Astrocyte (in vitro differentiated cells and primary cell): ENCODE results near the gene SBK3. TPM values are rescaled to one million over a fixed set of nuclear protein-coding genes. Genes with fewer than 3 reads are reported as not detected.
A peak's percentile ranks its signal among the peaks of the same experiment; 100 is the strongest.
"Not testable (repeated sequence)": the region's sequence is repeated elsewhere in the genome, so short reads cannot be mapped to it uniquely, and the experiment has no call there.

Experiments used
- DNase-seq: peaks from one replicate; pipeline ENCODE4 v3.0.0-alpha.2; 2010; ENCODE audit warnings: low read depth
- FAIRE-seq: peaks from 2 replicates; lab custom pipeline; 2011; peaks lifted over from hg19 to GRCh38; lab: Jason Lieb, UNC
- H2AFZ ChIP-seq: 2 replicates; pipeline ENCODE4 v1.6.0; 2012; ENCODE audit warnings: low read depth, low read length, inconsistent platforms
- H3K27ac ChIP-seq: 2 replicates; pipeline ENCODE4 v1.5.1; 2011; ENCODE audit warnings: low read depth, low read length, inconsistent platforms
- H3K27me3 ChIP-seq: 2 replicates; pipeline ENCODE4 v1.6.0; 2011; ENCODE audit warnings: low read length, inconsistent platforms; ENCODE audit not compliant: insufficient read depth
- H3K36me3 ChIP-seq: 2 replicates; pipeline ENCODE4 v1.5.1; 2011; ENCODE audit warnings: low read length, inconsistent platforms; ENCODE audit not compliant: insufficient read depth
- H3K4me1 ChIP-seq: 2 replicates; pipeline ENCODE4 v1.5.1; 2011; ENCODE audit warnings: low read length, inconsistent platforms; ENCODE audit not compliant: insufficient read depth
- H3K4me2 ChIP-seq: 2 replicates; pipeline ENCODE4 v1.6.0; 2012; ENCODE audit warnings: low read length, inconsistent platforms
- H3K4me3 ChIP-seq: 2 replicates; pipeline ENCODE4 v1.5.1; 2011; ENCODE audit warnings: low read depth, mild to moderate bottlenecking, low read length, inconsistent platforms; ENCODE audit not compliant: insufficient read depth
- H3K79me2 ChIP-seq: 2 replicates; pipeline ENCODE4 v1.6.0; 2012; ENCODE audit warnings: mild to moderate bottlenecking, low read length, inconsistent platforms; ENCODE audit not compliant: insufficient read depth
- H3K9ac ChIP-seq: 2 replicates; pipeline ENCODE4 v1.6.0; 2012; ENCODE audit warnings: mild to moderate bottlenecking, low read length, inconsistent platforms
- H3K9me3 ChIP-seq: 2 replicates; pipeline ENCODE4 v1.5.1; 2012; ENCODE audit warnings: low read depth, mild to moderate bottlenecking, low read length, inconsistent platforms; ENCODE audit not compliant: insufficient read depth
- H4K20me1 ChIP-seq: 2 replicates; pipeline ENCODE4 v1.6.0; 2012; ENCODE audit warnings: low read length, inconsistent platforms; ENCODE audit not compliant: insufficient read depth
- H3K27ac Mint-ChIP-seq: one replicate; pipeline ENCODE4 v1.8.0; 2021; ENCODE audit warnings: mild to moderate bottlenecking, mixed read lengths; ENCODE audit not compliant: unreplicated experiment
- H3K27me3 Mint-ChIP-seq: one replicate; pipeline ENCODE4 v1.8.0; 2021; ENCODE audit warnings: low read depth, mixed read lengths; ENCODE audit not compliant: unreplicated experiment
- H3K36me3 Mint-ChIP-seq: one replicate; pipeline ENCODE4 v1.8.0; 2021; ENCODE audit warnings: low read depth, mixed read lengths; ENCODE audit not compliant: unreplicated experiment
- H3K4me1 Mint-ChIP-seq: one replicate; pipeline ENCODE4 v1.8.0; 2021; ENCODE audit warnings: low read depth, mixed read lengths; ENCODE audit not compliant: unreplicated experiment
- H3K4me3 Mint-ChIP-seq: one replicate; pipeline ENCODE4 v1.8.0; 2021; ENCODE audit warnings: mild to moderate bottlenecking, moderate library complexity, mixed read lengths; ENCODE audit not compliant: unreplicated experiment
- H3K9me3 Mint-ChIP-seq: one replicate; pipeline ENCODE4 v1.8.0; 2021; ENCODE audit warnings: mild to moderate bottlenecking, mixed read lengths; ENCODE audit not compliant: unreplicated experiment
- CTCF ChIP-seq: IDR thresholded peaks from 2 replicates; pipeline ENCODE4 v1.5.1; 2011; ENCODE audit warnings: low read depth, mild to moderate bottlenecking, inconsistent platforms, low read length, moderate library complexity; ENCODE audit not compliant: insufficient read depth
- EZH2 ChIP-seq: IDR thresholded peaks from 2 replicates; pipeline ENCODE4 v1.6.1; 2012; ENCODE audit warnings: mild to moderate bottlenecking, low read length, inconsistent platforms; ENCODE audit not compliant: insufficient read depth
- total RNA-seq: library from RNA; stranded (reverse); gene quantifications from 2 replicates; pipeline ENCODE4 v1.2.1, GENCODE V29; 2021

SBK3 gene
- total RNA-seq, 1 donor from 2014 or later: 0.91 TPM

- H3K9me3 ChIP-seq: no peaks in the 10 kb centered on the region
These were observed 9.4 kb downstream of the SBK3 start for GRCh38 chr19:55535965-55536350.

GRCh38 chr19:55535173-55535964 lies 10.0 kb downstream of the SBK3 start:
- H3K9me3 Mint-ChIP-seq: no peaks in the 10 kb centered on the region
- no peaks in the 10 kb centered on the region for H3K27me3 ChIP-seq
- DNase-seq (no peak), FAIRE-seq (no peak)
- H3K27ac Mint-ChIP-seq: no peak overlapping the region
- no peak overlapping the region for H3K4me2 ChIP-seq
- no peaks in the 10 kb centered on the region for H4K20me1 ChIP-seq
- no peaks in the 10 kb centered on the region for H3K36me3 Mint-ChIP-seq
- H3K9me3 ChIP-seq: no peaks in the 10 kb centered on the region
- H3K36me3 ChIP-seq: no peaks in the 10 kb centered on the region
- no peak for TF ChIP-seq EZH2
- no peak for TF ChIP-seq CTCF
- no peak overlapping the region for H3K27ac ChIP-seq
- peaks cover 2% of the 10 kb centered on the region for H3K4me1 Mint-ChIP-seq
- H3K9ac ChIP-seq: no peak overlapping the region
- H3K4me3 ChIP-seq: no peak overlapping the region
- peaks cover 5% of the 10 kb centered on the region for H3K27me3 Mint-ChIP-seq
- no peaks in the 10 kb centered on the region for H3K79me2 ChIP-seq
- H2AFZ ChIP-seq: no peak overlapping the region
- peak overlapping the region; percentile 45 for H3K4me3 Mint-ChIP-seq
- no peaks in the 10 kb centered on the region for H3K4me1 ChIP-seq

More at GRCh38 chr19:55535965-55536350, 9.4 kb downstream of the SBK3 start:
- Histone ChIP-seq H4K20me1 (no peaks in the 10 kb centered on the region), H3K9ac (no peak overlapping the region), H3K4me1 (no peaks in the 10 kb centered on the region), H3K4me2 (no peak overlapping the region), H3K4me3 (no peak overlapping the region), H3K27me3 (no peaks in the 10 kb centered on the region), H3K27ac (no peak overlapping the region), H3K79me2 (no peaks in the 10 kb centered on the region), H3K36me3 (no peaks in the 10 kb centered on the region), H2AFZ (no peak overlapping the region)
- no peak overlapping the region for H3K27ac Mint-ChIP-seq
- no peak overlapping the region for H3K4me3 Mint-ChIP-seq
- no peaks in the 10 kb centered on the region for H3K36me3 Mint-ChIP-seq
- peaks cover 2% of the 10 kb centered on the region for H3K4me1 Mint-ChIP-seq
- no peak for DNase-seq
- no peaks in the 10 kb centered on the region for H3K9me3 Mint-ChIP-seq
- TF ChIP-seq EZH2 (no peak), CTCF (no peak)
- H3K27me3 Mint-ChIP-seq: peaks cover 5% of the 10 kb centered on the region
- no peak for FAIRE-seq

- H3K4me2 ChIP-seq, H3K4me3 ChIP-seq, FAIRE-seq, H3K27me3 ChIP-seq, H3K27ac Mint-ChIP-seq, DNase-seq, H4K20me1 ChIP-seq, H2AFZ ChIP-seq, H3K36me3 ChIP-seq, H3K27ac ChIP-seq, H3K79me2 ChIP-seq, H3K27me3 Mint-ChIP-seq, H3K9me3 Mint-ChIP-seq, H3K4me1 ChIP-seq, H3K36me3 Mint-ChIP-seq, H3K4me3 Mint-ChIP-seq, H3K4me1 Mint-ChIP-seq, H3K9me3 ChIP-seq, H3K9ac ChIP-seq: not testable (repeated sequence)
These were observed 11.1 kb downstream of the SBK3 start for GRCh38 chr19:55534280-55534679.
